ENCODE results near the gene THEMIS2. TPM values are rescaled to one million over a fixed set of nuclear protein-coding genes. Genes with fewer than 3 reads are reported as not detected.

Gene THEMIS2
- polyA plus RNA-seq, 1 donor (not counting 4 experiments of a cell fraction or from before 2014, with no cell fraction given) = 1.3 TPM

GRCh38 chr1:27877115-27877416 lies 4.7 kb downstream of the THEMIS2 start:
- H3K4me3 ChIP-seq (ENCODE audit: control insufficient read depth in 2 of 3, extremely low read depth in 1 of 3, insufficient read depth in 2 of 3, low read depth in 1 of 3, low read length in 3 of 3) = no peak overlapping the region
- TF ChIP-seq CTCF (optimal IDR thresholded peaks at IDR 0.05 in 1 of 3, IDR thresholded peaks at IDR 0.05 in 1 of 3, conservative IDR thresholded peaks at IDR 0.05 in 1 of 3; ENCODE audit: extremely low read depth in 1 of 3, insufficient read depth in 2 of 3, low read length in 3 of 3) (no peak), EZH2 (IDR thresholded peaks at IDR 0.05; ENCODE audit: low read length) (no peak)
- no peak overlapping the region for H3K9ac ChIP-seq (ENCODE audit: control insufficient read depth, extremely low read depth, insufficient read depth, low read length)
- dilution Hi-C loops (cut with MboI; ENCODE audit: extremely low pct_ligation_motif_present, low sequenced_read_pairs) = no loop called here
- no peak overlapping the region for H3K27ac ChIP-seq (ENCODE audit: control insufficient read depth, insufficient read depth, low read length)
- no peaks in the 10 kb centered on the region for H3K36me3 ChIP-seq (ENCODE audit: control insufficient read depth in 2 of 2, extremely low read depth in 1 of 2, insufficient read depth in 2 of 2, low read length in 2 of 2)
- H3K79me2 ChIP-seq (ENCODE audit: control insufficient read depth, insufficient read depth, low read length) = no peaks in the 10 kb centered on the region
- no peaks in the 10 kb centered on the region for H3K9me1 ChIP-seq (ENCODE audit: control insufficient read depth, extremely low read depth, insufficient read depth, low read length)
- peaks cover 12% of the 10 kb centered on the region for H3K27me3 ChIP-seq (ENCODE audit: control insufficient read depth, extremely low read depth, insufficient read depth, low read length)
- DNase-seq (ENCODE audit: low read depth, low spot score) = no peak
- H4K20me1 ChIP-seq (ENCODE audit: control insufficient read depth, extremely low read depth, insufficient read depth, low read length) = no peaks in the 10 kb centered on the region
- no peak overlapping the region for H2AFZ ChIP-seq (ENCODE audit: control insufficient read depth, low read length)
- H3K9me3 ChIP-seq (ENCODE audit: control insufficient read depth, low read depth, low read length) = no peaks in the 10 kb centered on the region
- no peak overlapping the region for H3K4me2 ChIP-seq (ENCODE audit: control insufficient read depth, extremely low read depth, insufficient read depth, low read depth, low read length)
- H3K4me1 ChIP-seq (ENCODE audit: control insufficient read depth, extremely low read depth, insufficient read depth, low read length) = peaks cover 7% of the 10 kb centered on the region
- no peak for FAIRE-seq

GRCh38 chr1:27878039-27878438 lies 5.7 kb downstream of the THEMIS2 start:
- Histone ChIP-seq H3K9me1 (ENCODE audit: control insufficient read depth, extremely low read depth, insufficient read depth, low read length) (no peaks in the 10 kb centered on the region), H3K27ac (ENCODE audit: control insufficient read depth, insufficient read depth, low read length) (no peak overlapping the region), H3K4me1 (ENCODE audit: control insufficient read depth, extremely low read depth, insufficient read depth, low read length) (peaks cover under 1% of the 10 kb centered on the region), H3K27me3 (ENCODE audit: control insufficient read depth, extremely low read depth, insufficient read depth, low read length) (peaks cover 6% of the 10 kb centered on the region), H3K79me2 (ENCODE audit: control insufficient read depth, insufficient read depth, low read length) (no peaks in the 10 kb centered on the region), H3K4me3 (ENCODE audit: control insufficient read depth in 2 of 3, extremely low read depth in 1 of 3, insufficient read depth in 2 of 3, low read depth in 1 of 3, low read length in 3 of 3) (no peak overlapping the region), H2AFZ (ENCODE audit: control insufficient read depth, low read length) (no peak overlapping the region), H4K20me1 (ENCODE audit: control insufficient read depth, extremely low read depth, insufficient read depth, low read length) (no peaks in the 10 kb centered on the region), H3K4me2 (ENCODE audit: control insufficient read depth, extremely low read depth, insufficient read depth, low read depth, low read length) (no peak overlapping the region), H3K9me3 (ENCODE audit: control insufficient read depth, low read depth, low read length) (no peaks in the 10 kb centered on the region), H3K36me3 (ENCODE audit: control insufficient read depth in 2 of 2, extremely low read depth in 1 of 2, insufficient read depth in 2 of 2, low read length in 2 of 2) (no peaks in the 10 kb centered on the region), H3K9ac (ENCODE audit: control insufficient read depth, extremely low read depth, insufficient read depth, low read length) (no peak overlapping the region)
- no peak for TF ChIP-seq EZH2 (IDR thresholded peaks at IDR 0.05; ENCODE audit: low read length)
- TF ChIP-seq CTCF (optimal IDR thresholded peaks at IDR 0.05 in 1 of 3, IDR thresholded peaks at IDR 0.05 in 1 of 3, conservative IDR thresholded peaks at IDR 0.05 in 1 of 3; ENCODE audit: extremely low read depth in 1 of 3, insufficient read depth in 2 of 3, low read length in 3 of 3) = no peak
- dilution Hi-C loops (cut with MboI; ENCODE audit: extremely low pct_ligation_motif_present, low sequenced_read_pairs) = no loop called here
- FAIRE-seq (no peak), DNase-seq (ENCODE audit: low read depth, low spot score) (no peak)
